ENCODE measurements around the gene CNOT1.

- TF ChIP-seq ZZZ3 (IDR thresholded peaks at IDR 0.05; ENCODE audit: control insufficient read depth, insufficient read length, low read depth): no peak
- TF ChIP-seq ZBTB40 (IDR thresholded peaks at IDR 0.05; ENCODE audit: borderline replicate concordance): no peak
- no peak for TF ChIP-seq SIN3A (IDR thresholded peaks at IDR 0.05; ENCODE audit: low read depth, low read length)
- no peak for TF ChIP-seq HDAC6 (IDR thresholded peaks at IDR 0.05; ENCODE audit: unreplicated experiment)
- no peak for TF ChIP-seq TARDBP (IDR thresholded peaks at IDR 0.05; ENCODE audit: borderline replicate concordance)
- no peak for TF ChIP-seq IRF4 (IDR thresholded peaks at IDR 0.05; ENCODE audit: low read depth, low read length)
- TF ChIP-seq SUZ12 (IDR thresholded peaks at IDR 0.05; ENCODE audit: unreplicated experiment): no peak
- TF ChIP-seq, protein P1, sequence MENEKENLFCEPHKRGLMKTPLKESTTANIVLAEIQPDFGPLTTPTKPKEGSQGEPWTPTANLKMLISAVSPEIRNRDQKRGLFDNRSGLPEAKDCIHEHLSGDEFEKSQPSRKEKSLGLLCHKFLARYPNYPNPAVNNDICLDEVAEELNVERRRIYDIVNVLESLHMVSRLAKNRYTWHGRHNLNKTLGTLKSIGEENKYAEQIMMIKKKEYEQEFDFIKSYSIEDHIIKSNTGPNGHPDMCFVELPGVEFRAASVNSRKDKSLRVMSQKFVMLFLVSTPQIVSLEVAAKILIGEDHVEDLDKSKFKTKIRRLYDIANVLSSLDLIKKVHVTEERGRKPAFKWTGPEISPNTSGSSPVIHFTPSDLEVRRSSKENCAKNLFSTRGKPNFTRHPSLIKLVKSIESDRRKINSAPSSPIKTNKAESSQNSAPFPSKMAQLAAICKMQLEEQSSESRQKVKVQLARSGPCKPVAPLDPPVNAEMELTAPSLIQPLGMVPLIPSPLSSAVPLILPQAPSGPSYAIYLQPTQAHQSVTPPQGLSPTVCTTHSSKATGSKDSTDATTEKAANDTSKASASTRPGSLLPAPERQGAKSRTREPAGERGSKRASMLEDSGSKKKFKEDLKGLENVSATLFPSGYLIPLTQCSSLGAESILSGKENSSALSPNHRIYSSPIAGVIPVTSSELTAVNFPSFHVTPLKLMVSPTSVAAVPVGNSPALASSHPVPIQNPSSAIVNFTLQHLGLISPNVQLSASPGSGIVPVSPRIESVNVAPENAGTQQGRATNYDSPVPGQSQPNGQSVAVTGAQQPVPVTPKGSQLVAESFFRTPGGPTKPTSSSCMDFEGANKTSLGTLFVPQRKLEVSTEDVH (IDR thresholded peaks at IDR 0.05; ENCODE audit: low read depth, partially characterized antibody): no peak
- TF ChIP-seq RAD21 (IDR thresholded peaks at IDR 0.05; ENCODE audit: insufficient read depth, low read depth, low read length): no peak
- TF ChIP-seq, protein P2, sequence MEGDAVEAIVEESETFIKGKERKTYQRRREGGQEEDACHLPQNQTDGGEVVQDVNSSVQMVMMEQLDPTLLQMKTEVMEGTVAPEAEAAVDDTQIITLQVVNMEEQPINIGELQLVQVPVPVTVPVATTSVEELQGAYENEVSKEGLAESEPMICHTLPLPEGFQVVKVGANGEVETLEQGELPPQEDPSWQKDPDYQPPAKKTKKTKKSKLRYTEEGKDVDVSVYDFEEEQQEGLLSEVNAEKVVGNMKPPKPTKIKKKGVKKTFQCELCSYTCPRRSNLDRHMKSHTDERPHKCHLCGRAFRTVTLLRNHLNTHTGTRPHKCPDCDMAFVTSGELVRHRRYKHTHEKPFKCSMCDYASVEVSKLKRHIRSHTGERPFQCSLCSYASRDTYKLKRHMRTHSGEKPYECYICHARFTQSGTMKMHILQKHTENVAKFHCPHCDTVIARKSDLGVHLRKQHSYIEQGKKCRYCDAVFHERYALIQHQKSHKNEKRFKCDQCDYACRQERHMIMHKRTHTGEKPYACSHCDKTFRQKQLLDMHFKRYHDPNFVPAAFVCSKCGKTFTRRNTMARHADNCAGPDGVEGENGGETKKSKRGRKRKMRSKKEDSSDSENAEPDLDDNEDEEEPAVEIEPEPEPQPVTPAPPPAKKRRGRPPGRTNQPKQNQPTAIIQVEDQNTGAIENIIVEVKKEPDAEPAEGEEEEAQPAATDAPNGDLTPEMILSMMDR (IDR thresholded peaks at IDR 0.05 in 2 of 3, conservative IDR thresholded peaks at IDR 0.05 in 1 of 3; ENCODE audit: control insufficient read depth in 2 of 3, extremely low read depth in 1 of 3, insufficient read depth in 1 of 3, low read depth in 3 of 3, low read length in 3 of 3): no peak
- no peak for TF ChIP-seq SRF (IDR thresholded peaks at IDR 0.05; ENCODE audit: low read depth in 2 of 2, low read length in 2 of 2)
- no peak for TF ChIP-seq CEBPB (IDR thresholded peaks at IDR 0.05; ENCODE audit: borderline replicate concordance in 1 of 2, low read depth in 2 of 2, low read length in 2 of 2)
Observed at GRCh38 chr16:58492735-58493134, 136.9 kb downstream of the CNOT1 start.
